KOPT-K1 (cell line): ENCODE results near the gene SLC5A10.

Experiments used
- H3K27ac ChIP-seq: fragments of 200-600 bp; sonication (generic); 2 replicates; pipeline ENCODE4 v1.5.1; 2016; ENCODE audit warnings: antibody characterized with exemption, mild to moderate bottlenecking, low read depth, low read length; ENCODE audit not compliant: poor library complexity, severe bottlenecking
- H3K36me3 ChIP-seq: fragments of 200-600 bp; sonication (generic); 2 replicates; pipeline ENCODE4 v1.5.1; 2017; ENCODE audit warnings: antibody characterized with exemption, mild to moderate bottlenecking, low read length, moderate library complexity; ENCODE audit not compliant: insufficient read depth
- H3K9me3 ChIP-seq: fragments of 200-600 bp; sonication (generic); 2 replicates; pipeline ENCODE4 v1.5.1; 2017; ENCODE audit warnings: antibody characterized with exemption, low read length, mild to moderate bottlenecking; ENCODE audit not compliant: insufficient read depth, poor library complexity, severe bottlenecking

Gene SLC5A10

DNA sequence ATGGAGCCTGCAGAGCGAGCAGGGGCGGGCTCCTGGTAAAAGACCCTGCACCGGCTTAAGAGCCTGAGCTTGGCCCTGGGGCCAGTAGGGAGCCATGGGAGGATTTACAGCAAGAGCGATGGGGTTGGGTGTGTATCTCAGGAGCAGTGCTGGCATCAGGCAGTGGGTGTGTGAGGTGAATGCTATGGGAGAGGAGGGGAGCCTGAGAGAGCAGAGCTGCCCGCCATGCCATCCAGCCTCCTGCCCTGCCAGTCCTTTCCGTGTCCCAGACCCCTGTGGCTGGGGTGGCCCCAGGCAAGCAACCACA is 29.3 kb downstream of the SLC5A10 start:
- Histone ChIP-seq H3K27ac (no peak overlapping the region), H3K9me3 (no peaks in the 10 kb centered on the region), H3K36me3 (no peaks in the 10 kb centered on the region)

DNA sequence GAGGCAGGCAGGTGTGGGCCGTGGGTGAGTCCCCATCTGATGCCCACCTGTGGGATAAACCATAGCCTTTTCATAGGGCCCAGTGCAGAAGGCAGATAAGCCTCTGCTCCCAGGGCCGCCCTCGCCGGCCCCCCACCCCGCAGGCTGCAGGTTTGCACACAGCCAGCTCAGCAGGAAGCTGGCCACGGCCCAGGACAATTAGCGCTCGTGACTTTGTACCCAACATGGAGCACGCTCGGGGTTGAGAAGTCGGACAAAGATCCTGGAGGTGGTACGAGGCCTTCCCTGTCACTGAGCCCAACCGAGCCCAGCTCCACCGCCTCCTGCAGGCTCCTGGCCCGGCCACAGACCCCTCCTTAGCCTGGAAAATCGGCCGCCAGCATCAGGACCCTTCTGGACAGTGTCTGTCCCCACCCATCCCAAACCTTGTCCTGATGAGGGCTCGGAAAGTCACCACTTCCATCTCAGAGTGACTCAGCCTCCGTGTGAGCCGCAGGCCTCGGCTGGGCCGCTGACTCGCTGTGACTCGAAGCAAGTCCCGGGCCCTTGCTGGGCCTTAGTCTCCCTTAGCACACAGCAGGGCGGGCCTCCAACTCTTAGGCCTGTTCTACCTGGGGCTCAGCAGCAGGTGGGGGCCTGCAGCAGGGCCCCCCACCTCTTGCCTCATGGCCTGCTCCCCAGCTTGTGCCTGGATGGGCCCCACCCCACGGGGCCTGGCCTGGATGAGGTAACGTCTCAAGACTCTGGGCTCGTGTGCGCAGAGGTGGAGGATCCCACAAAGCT is 29.9 kb downstream of the SLC5A10 start:
- Histone ChIP-seq H3K36me3 (no peaks in the 10 kb centered on the region), H3K9me3 (no peaks in the 10 kb centered on the region), H3K27ac (no peak overlapping the region)

DNA sequence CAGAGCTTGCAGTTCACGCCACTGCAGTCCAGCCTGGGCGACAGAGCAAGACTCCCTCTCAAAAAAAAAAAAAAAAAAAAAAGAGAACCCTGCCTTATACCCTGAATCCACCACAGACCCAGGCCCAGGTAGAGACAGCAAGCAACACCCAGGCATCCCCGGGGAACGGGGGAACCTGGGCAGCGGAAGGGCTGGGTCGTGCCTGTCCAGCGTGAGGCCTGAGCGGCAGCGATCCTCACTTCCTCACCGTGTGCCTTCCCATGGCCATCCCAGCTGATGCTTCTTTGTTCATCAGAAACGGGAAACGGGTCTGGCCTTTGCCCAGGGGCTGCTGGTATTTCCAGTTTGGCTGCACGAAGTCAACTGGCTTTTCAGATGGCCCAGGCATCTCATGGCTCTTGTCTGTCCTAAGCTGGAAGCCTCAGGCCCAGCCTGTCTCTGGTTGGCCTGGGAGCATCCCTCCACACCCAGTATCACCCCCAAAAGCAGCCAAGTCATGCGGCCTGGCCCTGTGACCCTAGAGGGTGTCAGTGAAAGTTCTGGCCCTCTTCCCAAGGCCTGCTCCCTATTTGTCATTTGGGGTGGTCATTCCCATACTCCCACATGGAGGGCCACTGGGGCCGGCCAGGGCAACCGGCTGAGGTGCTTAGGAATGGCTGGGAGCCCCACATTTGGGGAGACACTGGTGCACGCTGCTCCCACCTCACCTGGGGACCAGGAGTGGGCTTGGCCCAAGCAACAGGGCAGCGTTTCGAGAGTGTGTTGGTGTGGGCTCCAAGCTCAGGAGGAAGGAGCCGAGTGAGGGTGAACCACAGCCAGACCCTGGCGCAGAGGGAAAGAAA is 32.5 kb downstream of the SLC5A10 start:
- H3K9me3 ChIP-seq: no peaks in the 10 kb centered on the region
- H3K36me3 ChIP-seq: no peaks in the 10 kb centered on the region
- no peak overlapping the region for H3K27ac ChIP-seq

DNA sequence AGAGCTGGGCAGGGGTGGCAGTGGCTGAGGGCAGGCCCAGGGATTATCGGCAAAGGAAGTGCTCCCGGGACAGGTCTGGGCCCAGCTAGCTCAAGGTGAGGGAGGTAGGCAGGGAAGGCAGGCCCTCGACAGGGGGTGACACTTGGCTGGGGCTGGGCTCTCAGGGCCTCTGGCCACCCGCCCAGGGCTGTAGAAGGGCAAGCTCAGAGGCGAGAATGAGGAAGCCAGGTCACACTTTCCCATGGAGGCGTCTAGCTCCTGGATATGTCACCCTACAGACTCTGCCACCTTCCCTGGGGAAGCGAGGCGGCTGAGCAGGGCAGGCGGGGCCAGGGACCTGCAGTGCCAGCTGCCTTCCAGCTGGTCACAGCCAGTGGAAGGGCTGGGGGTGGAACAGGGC is 33.5 kb downstream of the SLC5A10 start:
- Histone ChIP-seq H3K27ac (no peak overlapping the region), H3K36me3 (no peaks in the 10 kb centered on the region), H3K9me3 (no peaks in the 10 kb centered on the region)

DNA sequence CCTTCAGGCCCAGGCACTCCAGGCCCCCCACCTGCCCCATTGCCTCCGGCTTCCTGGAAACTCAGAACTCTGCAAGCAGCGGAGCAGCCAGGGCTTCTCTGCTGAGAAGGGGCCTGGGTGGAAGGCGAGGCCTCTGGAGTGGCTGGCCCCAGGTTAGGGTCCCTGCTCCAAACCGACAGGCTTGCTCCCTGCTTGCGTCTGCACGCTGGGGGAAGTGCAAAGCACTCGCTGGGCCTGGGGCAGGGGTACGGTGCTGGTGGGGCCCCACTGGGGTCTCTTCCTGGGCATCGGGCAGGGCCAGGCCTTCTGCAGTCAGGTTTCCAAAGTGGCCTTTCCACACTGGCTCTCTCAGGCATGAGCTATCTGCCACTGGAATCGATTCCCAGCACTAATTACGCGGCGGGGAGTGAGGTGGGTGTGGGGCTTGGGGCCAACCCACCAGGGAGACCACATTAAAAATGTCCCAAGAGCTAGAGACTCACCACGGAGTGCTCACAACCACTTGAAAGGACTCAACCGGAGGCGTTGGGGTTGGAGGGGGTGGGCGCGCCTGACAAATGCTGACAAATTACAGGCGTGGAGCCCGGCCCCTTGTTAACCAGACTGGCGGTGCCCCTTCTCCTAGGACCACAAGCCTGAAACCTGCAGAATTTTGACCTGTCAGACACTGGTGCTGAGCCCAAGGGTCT is 34.7 kb downstream of the SLC5A10 start:
- Histone ChIP-seq H3K36me3 (no peaks in the 10 kb centered on the region), H3K27ac (no peak overlapping the region), H3K9me3 (no peaks in the 10 kb centered on the region)

DNA sequence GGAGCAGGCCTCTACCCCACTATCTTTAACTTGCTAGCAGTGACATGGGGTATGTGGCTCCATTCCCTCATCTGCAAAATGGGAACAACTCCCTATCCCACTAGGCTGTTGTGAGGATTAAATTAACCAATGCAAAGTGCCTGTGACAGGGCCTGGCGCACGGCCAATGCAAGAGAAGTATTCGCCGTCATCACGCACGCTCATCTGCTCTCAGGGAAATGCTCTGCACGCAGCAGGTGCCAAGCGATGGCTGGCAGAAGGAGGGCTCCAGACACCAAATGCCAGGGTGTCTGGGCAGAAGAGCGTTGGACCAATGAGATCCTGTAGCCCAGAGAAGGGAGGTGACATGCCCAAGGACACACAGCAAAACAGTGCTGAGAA is 35.3 kb downstream of the SLC5A10 start:
- H3K9me3 ChIP-seq: no peaks in the 10 kb centered on the region
- no peak overlapping the region for H3K27ac ChIP-seq
- H3K36me3 ChIP-seq: no peaks in the 10 kb centered on the region

DNA sequence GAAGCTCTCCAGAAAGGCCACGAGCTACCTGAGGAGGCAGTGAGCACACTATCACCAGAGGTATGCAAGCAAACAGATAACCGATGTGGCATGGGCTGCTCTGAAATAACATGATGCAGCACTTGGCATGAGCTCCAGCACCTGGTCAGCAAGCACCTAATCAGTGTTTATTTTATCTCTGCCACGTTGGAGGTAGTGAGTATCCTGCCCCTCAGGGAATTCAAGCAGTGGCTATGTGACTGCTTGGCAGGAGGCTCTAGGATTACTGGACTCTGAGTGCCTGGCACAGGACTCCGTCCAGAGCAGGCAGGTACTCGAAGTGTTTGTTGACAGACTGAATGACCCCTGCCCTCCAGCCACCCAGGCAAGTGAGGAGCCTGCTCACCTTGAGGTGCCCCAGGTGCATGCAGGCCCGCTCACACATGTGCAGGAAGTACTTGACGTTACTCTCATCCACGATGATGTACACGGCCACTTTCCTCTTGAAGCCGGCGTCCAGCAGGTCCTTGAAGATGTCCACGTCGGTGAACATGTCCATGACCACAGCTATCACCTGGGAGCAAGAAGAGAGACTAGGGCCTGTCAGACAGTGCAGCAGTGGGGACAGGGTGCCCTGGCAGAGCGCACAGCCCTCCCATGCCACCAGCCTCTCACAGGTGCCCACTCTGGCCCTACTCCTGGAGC is 36.0 kb downstream of the SLC5A10 start:
- no peak overlapping the region for H3K27ac ChIP-seq
- no peaks in the 10 kb centered on the region for H3K36me3 ChIP-seq
- H3K9me3 ChIP-seq: no peaks in the 10 kb centered on the region

DNA sequence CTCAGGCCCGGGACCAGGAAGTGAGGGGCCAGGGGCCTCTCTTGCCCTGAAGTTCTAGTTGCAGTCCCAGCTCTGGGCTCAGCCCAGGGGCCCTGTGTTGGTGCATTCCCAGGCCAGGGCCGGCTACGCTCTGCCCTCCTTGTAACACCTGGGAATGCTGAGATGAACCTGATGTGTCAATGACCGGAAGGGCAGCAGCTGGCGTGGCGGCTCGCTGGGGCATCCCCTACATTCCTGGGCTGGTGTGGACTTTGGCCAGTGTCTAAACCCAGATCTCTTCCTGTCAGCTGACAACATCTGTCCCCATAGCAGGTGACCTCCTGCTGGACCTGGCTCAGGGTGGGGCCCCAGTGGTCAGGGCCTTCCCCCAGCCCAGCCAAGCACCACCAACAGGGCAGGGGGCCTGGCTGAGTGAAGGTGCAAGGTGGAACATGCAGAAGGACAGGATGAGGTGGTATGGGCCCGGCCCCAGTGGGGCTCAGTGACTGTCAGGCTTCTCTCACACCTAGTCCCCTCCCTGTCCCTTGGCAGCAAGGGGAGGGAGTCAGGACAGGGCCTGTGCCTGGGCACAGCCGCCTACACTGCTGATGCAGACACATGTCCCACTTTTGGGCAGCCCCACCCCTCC is 36.7 kb downstream of the SLC5A10 start:
- Histone ChIP-seq H3K36me3 (no peaks in the 10 kb centered on the region), H3K27ac (no peak overlapping the region)

DNA sequence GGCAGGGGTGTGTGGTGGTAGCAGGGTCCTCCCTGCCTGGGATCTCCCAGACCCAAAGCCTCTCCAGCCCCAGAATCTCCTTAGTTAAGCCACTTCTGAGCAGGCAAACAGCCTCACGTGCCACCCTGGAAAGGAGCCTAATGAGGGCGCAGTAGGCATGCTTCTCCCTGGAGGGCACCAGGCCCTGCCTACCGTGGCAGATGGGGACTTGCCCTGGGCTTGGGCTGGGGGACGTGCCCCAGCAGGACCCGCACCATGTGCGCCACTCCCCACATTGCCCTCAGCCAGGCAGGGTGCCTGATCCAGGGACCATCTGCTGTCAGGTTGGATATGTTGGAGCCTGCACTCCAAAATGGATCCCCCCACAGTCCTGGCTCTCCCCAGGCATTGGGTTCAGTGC is 38.4 kb downstream of the SLC5A10 start:
- Histone ChIP-seq H3K27ac (no peak overlapping the region), H3K9me3 (peaks cover 6% of the 10 kb centered on the region), H3K36me3 (no peaks in the 10 kb centered on the region)

More for the DNA sequence above, 36.7 kb downstream of the SLC5A10 start:
- H3K9me3 ChIP-seq: no peaks in the 10 kb centered on the region

DNA sequence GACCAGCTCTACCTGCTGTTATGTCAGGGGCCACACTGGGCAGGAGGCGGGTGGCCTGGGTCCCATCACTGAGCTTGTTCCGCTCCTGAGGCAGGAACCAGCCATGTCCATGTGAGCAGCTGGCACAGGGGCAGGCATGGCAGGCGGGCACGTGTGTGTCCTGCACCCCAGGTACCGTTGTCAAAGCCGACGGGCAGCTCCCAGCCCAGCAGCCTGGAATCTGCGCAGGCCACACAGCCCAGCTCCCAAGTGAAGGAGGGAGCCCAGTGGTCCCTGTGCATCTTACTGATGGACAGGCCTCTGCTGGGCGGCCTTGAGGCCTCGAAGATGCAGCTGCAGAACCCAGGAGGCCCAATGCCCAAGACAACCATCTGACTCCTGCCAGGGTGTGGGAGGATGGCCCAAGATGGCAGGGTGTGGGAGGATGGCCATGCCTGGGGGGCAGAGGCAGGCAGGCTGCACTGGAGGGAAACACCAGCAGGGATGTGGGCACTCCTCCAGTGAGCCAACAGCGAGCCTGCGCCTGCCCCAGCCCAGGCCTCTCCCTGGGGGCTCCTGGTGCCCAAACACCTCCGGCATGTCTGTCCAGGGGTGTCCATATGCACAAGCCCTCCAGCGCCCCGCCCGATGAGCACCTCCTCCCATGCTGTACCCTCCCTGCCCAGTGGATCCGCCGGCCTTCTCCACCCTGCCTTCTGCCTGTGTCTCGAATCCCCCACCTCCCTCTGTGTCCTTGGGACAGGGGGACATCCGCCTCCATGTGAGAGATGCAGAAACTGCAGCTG is 39.8 kb downstream of the SLC5A10 start:
- no peak overlapping the region for H3K27ac ChIP-seq
- no peaks in the 10 kb centered on the region for H3K36me3 ChIP-seq
- peaks cover 17% of the 10 kb centered on the region for H3K9me3 ChIP-seq

DNA sequence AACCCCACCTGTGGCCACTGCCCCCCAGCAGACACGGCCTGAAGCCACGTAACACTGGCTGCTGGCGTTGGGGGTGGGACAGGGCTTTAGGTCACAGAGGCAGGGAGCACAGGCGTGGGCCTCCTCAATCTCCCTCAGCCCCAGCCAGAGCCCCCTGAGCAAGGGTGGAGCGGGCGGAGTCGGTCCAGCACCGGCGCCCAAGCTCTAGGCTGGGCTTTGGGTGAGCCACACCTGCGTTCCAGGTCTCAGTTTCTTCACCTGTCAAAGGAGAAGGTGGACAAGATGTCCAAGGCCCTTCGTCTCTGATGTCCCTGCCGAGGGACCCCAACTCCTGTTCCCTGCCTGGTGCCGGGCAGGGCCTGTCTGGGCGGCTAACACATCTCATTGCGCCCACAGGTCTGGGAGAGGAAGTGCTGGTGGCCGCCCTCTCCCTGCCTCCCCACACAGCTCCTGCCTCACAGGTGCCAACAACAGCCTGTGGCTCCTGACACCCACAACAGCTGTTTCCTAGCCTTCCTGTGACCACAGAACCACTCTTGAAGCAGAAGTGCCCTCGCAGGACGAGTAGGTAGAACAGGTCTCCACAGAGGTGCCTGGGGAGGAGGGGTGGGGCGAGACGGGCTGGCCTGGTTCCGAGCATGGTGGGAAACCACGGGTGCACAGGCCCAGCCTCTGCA is 40.6 kb downstream of the SLC5A10 start:
- no peak overlapping the region for H3K27ac ChIP-seq

DNA sequence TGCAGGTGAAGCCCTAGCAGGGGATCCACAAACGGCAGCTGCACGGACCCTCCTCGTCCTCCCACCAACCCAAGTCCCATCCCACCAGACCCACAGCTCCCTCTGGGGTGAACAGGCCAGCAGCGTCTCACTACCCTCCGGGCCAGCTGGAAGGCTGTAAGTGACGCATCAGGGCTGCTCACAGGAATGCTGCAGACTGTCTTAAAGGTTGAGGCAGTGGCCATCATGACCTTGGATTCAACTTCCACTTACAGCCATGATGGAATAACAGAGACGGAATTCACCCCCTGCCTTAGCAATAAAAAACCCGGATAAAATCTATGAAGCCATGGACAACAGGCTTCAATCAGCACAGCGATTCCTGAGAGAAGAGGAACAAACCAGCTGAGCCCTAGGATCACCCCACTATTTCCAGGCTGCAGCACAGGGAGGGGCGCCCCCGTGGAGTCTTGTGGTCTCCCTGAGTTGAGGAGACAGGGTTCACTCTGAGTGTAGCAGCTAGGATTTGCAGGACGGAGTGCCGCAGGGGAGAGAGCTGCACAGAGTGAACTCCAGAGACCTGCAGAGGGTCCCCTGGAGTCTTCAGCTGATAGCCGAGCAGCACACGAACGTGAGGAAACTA is 42.1 kb downstream of the SLC5A10 start:
- no peak overlapping the region for H3K27ac ChIP-seq
- H3K9me3 ChIP-seq: peaks cover 17% of the 10 kb centered on the region
- H3K36me3 ChIP-seq: no peaks in the 10 kb centered on the region

More for the DNA sequence above, 40.6 kb downstream of the SLC5A10 start:
- H3K36me3 ChIP-seq: no peaks in the 10 kb centered on the region
- peaks cover 17% of the 10 kb centered on the region for H3K9me3 ChIP-seq

DNA sequence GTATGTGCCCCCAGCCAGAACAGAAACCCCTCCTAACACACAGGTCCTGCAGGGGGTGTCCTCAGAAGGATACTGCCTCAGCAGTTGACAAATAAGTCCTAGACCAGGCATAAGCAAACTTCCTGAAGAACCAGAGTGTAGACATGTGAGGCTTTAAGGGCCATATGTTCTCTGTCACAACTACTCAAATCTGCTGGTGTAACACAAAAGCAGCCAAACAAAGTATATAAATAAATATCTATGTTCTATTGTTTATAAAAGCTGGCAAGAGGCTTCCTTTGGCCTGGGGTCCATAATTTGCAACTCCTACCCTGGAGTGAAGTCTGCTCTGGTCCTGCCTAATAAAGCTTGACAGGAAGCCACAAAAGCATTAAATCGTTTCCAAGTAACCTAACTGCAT is 42.7 kb downstream of the SLC5A10 start:
- H3K27ac ChIP-seq: no peak overlapping the region

More for the DNA sequence above, 42.7 kb downstream of the SLC5A10 start:
- no peaks in the 10 kb centered on the region for H3K36me3 ChIP-seq
- H3K9me3 ChIP-seq: peaks cover 17% of the 10 kb centered on the region
